A549 (cell line): ENCODE measurements around the gene NEGR1. TPM values are rescaled to one million over a fixed set of nuclear protein-coding genes. Genes with fewer than 3 reads are reported as not detected.

Source experiments
- ATAC-seq, 2 experiments: fragments of 200-7000 bp in 1 of 2; fragments of >200 bp in 1 of 2; cut with Nextera tagmentation in 1 of 2; cut with Tn5 transposase in 1 of 2; 3 replicates each; pipeline versions ENCODE4 v1.8.0 to v1.9.1; 2018 to 2020; ENCODE audit warnings: mild to moderate bottlenecking in 1 of 2, moderate library complexity in 1 of 2
- CTCF ChIA-PET: fragments of 300-600 bp; sonication (Branson Sonifier 250); formaldehyde crosslinking; extraction: SDS; loops from one replicate; lab custom pipeline; 2021; ENCODE audit warnings: antibody characterized with exemption, inconsistent platforms; lab: Yijun Ruan, JAX
- POLR2A ChIA-PET: fragments of 350-600 bp; formaldehyde crosslinking; extraction: SDS; loops from one replicate; lab custom pipeline; 2021; ENCODE audit warnings: antibody characterized with exemption, inconsistent platforms; lab: Yijun Ruan, JAX
- DNase-seq, 2 experiments: peaks; one replicate each; pipeline versions ENCODE4 v3.0.0 to v3.0.0-alpha.2; 2011 to 2016; ENCODE audit warnings: low read depth in 1 of 2, low spot score in 1 of 2
- FAIRE-seq: peaks from 2 replicates; lab custom pipeline; 2011; peaks lifted over from hg19 to GRCh38; lab: Jason Lieb, UNC
- H3K27ac ChIP-seq, 2 experiments: fragments of >200 bp; sonication (Bioruptor Twin); formaldehyde crosslinking; 3 replicates each; pipeline ENCODE4 v1.5.1; 2016 to 2017
- H3K4me1 ChIP-seq: fragments of >200 bp; sonication (Bioruptor Twin); formaldehyde crosslinking; 3 replicates; pipeline ENCODE4 v1.6.1; 2016
- H3K4me2 ChIP-seq: fragments of >200 bp; sonication (Bioruptor Twin); formaldehyde crosslinking; 3 replicates; pipeline ENCODE4 v1.6.1; 2016
- H3K4me3 ChIP-seq: fragments of >200 bp; sonication (Bioruptor Twin); formaldehyde crosslinking; 3 replicates; pipeline ENCODE4 v1.5.1; 2016
- H3K9me3 ChIP-seq: fragments of >200 bp; sonication (Bioruptor Twin); formaldehyde crosslinking; 3 replicates; pipeline ENCODE4 v1.6.1; 2016
- CHD4 ChIP-seq: fragments of 200-600 bp; sonication (generic); IDR thresholded peaks from 2 replicates; pipeline ENCODE4 v1.6.1; 2016; ENCODE audit warnings: antibody characterized with exemption, mild to moderate bottlenecking, borderline replicate concordance
- MAFK ChIP-seq: fragments of 450-650 bp; IDR thresholded peaks from 2 replicates; pipeline ENCODE4 v1.6.1; 2014; ENCODE audit not compliant: partially characterized antibody
- WGBS: methylation state at CpG from one replicate; pipeline ENCODE4 v1.1.6; 2017; ENCODE audit errors: missing lambda C conversion rate; 5-methylcytosine and 5-hydroxymethylcytosine counted together
- polyA plus RNA-seq, 4 experiments: library from polyadenylated mRNA; depleted of rRNA in 3 of 4; stranded (reverse); fragments of >200 nt; fragmentation: RNase III in 1 of 4; extraction: RNeasy Plus Mini Kit Qiagen cat#74134 plus additional on column Dnase treatment in 1 of 4; gene quantifications; 2 replicates in 3 of 4; 3 replicates in 1 of 4; pipeline ENCODE4 v1.2.3, GENCODE V29; 2011 to 2017
- small RNA-seq, 6 experiments: library from RNA; depleted of rRNA; stranded (forward); fragments of <200 nt; gene quantifications; one replicate each; pipeline ENCODE3, GENCODE V24; 2012

Gene NEGR1
- polyA plus RNA-seq, 2 of the 4 experiments (the other 2 are of a cell fraction), result not detected

DNA sequence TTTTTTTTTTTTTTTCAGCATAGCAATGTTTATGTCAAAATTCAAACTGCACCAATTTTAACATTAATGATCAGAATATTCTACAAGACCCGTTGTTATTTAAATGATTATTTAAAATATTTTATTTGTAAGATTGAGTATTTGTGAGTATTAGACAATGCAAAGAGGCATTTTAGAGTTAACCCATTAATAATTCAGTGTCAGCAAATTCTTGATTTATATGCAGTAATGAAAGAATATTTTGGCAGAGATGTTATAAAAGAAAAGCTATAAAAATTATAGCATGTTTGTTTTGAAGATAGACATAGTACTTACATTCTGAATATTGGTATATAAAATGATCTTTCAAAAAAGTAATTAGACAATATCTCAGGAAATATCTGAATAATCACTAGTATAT lies 932.0 kb downstream of the NEGR1 start:
- ATAC-seq (no peak), DNase-seq (no peak)
- H3K4me2 ChIP-seq, result no peak overlapping the region
- CTCF ChIA-PET, result interaction anchor here (0.5 kb wide), 1 partner anchor 603 kb away, joined by 3 read pairs; no protein-coding TSS in a partner anchor
- TF ChIP-seq MAFK, result peak; percentile 53
- TF ChIP-seq CHD4, result no peak
- TF ChIP-seq, all 56 proteins: peak for 1
- no peak for FAIRE-seq
- POLR2A ChIA-PET, result no interaction called here
- WGBS, result 3% methylated on average over 1 of the region's 1 CpG
- Histone ChIP-seq H3K27ac (no peak overlapping the region), H3K9me3 (no peaks in the 10 kb centered on the region), H3K4me1 (no peaks in the 10 kb centered on the region), H3K4me3 (no peak overlapping the region)

Small RNA genes within 50 kb of the gene (small RNA-seq; reads per million reads assigned to genes)
- gene AL358453.1 (0 reads per million in 6 experiments), gene AL359821.1 (0 reads per million in 6 experiments)
